Right renal pelvis (tissue), 4 donors: Measurements from ENCODE around the gene CPLX1. TPM values are rescaled to one million over a fixed set of nuclear protein-coding genes. Genes with fewer than 3 reads are reported as not detected.
A peak's percentile ranks its signal among the peaks of the same experiment; 100 is the strongest.

Experiments used
- DNase-seq, 4 donors: peaks; one replicate each; pipeline ENCODE4 v3.0.0-alpha.2; 2013; ENCODE audit warnings: low read depth in 4 of 4, low spot score in 3 of 4, missing footprints in 1 of 4
- polyA plus RNA-seq, 4 donors: library from polyadenylated mRNA; unstranded; fragments of 120-200 nt; gene quantifications; one replicate each; pipeline ENCODE4 v1.2.1, GENCODE V29; 2013; ENCODE audit not compliant: insufficient read length in 4 of 4

Gene CPLX1
- polyA plus RNA-seq, 4 donors, result 1.4 to 3.3 (median 1.9) TPM

DNA sequence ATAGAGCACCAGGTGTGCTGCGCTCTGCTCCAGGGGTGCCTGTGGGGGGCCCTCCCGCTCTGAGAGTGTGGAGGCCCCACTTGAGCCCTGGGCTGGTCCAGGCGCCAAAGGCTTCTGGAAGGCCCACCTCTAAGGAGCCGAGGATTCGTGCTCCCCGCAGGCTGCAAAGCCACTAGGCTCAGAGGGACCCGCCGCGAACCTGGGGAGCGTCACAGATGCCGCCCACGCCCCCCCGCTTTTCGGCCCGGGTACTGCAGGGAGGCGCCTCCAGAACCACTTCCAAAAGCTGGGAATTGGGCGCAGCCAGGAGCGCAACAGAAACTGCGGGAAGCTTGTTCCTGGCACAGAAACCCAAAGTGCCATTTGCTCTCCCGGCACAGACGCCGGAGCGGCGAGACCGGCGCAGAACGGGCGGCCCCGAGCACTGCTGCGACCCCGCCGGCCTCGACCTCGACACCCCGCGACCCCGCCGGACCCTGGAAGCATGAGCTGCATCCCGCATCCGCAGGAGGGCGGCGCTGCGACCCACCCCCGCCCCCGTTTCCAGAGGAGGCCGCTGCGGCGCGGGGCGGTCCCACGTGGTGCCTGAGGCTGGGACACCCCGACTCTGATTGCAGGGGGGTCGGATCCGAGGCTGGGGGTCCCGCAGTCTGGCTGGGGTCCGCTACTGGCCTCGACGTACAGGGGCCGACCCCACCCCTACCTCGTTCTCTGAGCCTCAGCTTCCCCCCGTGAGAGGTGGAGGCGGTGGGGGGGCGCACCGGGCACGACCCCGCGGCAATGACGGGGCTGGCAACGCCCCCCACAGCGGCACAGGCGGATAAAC, 30.8 kb downstream of the CPLX1 start:
- DNase-seq, result no peak

DNA sequence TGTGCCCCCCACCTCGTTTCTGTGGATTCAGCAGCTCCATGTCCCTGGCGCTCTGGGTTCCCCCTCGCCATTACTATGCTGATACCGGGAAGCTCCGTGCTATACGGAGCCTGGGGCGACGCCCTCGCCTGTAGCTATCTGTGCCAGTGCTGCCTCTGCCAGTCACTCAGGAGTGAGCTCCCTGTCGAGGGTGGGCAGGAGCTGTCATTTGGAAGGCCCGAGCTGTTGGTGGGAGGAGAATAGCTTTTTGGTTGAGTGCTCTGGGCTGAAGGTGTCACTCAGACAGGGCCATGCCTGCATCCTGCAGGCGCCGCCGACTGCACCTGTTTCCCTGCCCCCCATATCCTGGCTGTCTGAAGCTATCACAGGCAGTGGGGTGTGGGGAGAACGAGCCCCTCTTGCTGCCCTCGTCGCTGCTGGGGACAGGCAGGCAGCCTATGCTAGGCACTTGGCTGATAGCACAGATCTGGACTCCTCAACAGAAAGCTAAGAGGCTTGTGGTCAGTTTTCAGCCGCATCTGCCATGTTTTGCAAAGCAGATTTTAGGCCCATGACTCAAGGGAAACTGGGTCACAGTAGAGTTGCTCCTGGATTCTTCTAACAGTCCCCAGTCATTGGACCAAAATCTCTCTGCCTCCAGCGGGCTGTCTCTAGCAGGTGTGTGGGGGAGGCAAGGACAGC, 31.8 kb downstream of the CPLX1 start:
- no peak for DNase-seq

DNA sequence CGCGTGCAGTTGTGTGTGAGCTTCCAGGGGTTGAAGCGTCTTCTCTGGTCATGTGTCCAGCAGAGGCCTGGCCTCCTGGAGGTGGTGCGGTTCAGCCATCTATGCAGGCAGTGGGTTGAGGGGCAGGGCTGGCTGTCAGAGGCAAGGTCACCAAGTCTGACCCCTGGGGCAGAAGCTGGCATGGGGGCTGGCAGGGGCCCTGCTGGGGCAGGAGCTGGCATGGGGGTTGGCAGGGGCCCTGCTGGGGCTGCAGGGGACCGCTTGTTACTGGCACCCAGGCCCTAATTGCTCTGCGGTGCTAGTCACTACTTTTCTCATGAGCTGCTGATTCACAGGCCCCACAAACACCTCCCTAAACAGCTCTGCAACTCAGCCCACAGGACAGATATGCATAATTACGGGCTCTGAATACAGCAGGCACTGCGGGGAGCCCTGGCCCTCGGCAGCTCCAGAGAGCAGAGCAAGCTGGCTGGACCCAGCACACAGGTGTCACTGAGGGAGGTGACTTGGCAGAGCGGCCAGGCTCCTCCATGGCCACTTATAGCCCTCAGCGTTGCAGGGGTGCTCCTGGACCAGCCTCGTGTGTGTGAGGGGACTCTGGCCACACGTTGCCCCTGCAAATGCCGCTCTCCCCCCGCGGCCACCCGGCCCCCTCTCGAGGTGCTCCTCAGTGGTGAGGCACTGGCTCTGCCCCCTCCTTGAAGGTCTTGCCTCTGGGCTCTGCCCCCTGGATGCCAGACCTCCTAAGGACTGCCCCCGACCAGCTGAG, 32.7 kb downstream of the CPLX1 start:
- no peak for DNase-seq

DNA sequence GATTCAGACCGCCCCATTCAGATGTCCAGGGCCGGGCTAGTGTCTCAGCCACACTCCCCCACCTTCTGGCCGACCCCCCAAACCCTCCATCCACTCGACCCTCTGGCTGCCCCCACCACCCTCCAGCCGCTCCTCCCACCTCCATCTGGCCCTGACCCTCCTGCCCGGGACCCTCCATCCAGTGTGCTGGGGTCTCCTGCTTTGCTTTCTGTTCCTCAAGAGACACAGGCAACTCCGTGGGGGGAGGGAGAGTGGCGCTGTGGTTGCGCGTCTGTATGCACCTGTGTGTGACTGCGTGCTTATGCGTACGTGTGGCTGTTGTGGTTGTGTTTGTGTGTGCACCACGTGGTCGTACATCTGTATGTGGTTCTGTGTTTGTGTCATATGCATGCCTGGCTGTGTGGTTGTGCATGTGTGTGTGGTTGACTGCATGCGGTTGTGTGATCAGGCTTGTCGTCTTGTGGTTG, 33.3 kb downstream of the CPLX1 start:
- no peak for DNase-seq

DNA sequence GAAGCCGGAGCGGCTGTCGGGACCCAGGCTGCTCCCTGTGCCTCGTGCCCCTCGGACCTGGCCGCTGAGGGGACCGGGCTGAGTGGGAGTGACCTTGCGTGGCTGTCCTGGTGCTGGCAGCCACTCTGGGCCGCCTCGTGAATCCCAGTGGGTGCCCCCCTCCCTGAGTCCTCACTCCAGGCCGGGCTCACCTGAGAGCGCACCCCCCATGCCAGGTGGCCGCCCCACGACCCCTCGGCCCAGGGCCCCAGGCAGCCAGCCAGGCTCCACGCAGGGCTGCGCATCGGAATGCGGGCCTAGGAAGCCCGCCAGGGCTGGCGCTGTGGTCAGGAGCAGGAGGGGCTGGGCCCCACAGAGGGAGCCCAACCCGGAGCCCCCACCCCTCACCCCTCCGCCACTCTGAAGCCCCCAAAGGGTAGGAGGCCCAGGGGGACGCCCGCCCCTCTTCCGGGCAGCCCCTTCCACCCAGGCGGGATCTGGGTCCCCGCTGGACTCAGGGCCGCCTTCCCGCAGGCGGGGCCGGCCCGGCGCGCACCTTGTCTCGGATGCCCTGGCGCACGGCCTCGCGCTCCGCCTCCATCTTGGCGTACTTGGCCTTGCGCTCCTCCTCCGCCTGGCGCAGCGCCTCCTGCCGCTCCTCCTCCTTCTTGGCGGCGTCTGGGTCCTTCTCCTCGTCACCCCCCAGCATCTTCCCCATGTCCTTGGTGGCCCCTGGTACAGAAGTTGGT, 33.9 kb downstream of the CPLX1 start:
- DNase-seq, result peak in 1 of 4 donors; percentile 28

DNA sequence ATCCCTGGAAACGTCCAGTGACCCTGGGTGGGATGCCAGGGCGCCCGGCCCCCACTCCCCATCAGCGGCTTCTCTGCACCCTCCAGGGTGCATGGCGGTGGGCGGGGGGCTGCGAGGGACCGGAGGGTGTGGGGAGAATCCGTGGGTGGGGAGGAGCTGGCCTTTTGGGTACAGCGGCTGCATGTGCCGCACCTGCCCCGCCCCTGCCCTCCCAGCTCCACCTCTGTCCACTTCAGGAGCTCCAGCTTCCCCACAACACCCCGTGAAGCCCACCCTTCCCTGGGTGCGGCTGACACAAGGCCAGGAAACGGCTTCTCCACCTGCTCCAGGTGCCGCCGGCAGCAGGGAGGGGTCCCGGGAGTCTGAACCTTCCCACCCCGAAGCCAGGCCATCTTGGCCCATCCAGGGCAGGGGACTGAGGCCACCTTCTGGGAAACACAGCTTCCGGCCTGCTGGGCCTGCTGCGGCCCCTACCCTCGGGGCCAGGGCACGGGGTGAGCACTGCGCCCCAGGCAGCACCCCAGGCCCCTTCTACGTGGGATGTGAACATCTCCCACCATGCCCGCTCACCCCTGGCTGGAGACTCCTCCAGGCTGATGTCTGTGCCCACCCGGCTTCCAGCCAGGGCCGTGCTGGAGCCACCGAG, 34.6 kb downstream of the CPLX1 start:
- no peak for DNase-seq

DNA sequence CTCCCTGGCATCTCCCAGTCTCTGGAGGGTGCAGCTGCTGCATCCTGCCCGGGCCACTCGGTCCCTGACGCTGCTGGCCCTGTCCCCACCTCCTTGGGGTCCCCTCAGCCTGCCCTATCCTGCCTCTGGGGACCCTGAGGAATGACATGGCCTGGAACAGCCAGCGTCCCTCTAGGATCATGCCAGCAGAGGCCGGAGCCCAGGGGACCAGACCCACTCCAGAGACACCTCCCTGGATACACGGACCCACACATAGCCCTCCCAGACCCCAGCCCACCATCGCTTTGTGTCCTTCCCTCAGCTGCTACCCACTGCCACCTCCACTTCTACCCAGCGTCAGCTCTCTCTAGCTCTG, 35.5 kb downstream of the CPLX1 start:
- no peak for DNase-seq

DNA sequence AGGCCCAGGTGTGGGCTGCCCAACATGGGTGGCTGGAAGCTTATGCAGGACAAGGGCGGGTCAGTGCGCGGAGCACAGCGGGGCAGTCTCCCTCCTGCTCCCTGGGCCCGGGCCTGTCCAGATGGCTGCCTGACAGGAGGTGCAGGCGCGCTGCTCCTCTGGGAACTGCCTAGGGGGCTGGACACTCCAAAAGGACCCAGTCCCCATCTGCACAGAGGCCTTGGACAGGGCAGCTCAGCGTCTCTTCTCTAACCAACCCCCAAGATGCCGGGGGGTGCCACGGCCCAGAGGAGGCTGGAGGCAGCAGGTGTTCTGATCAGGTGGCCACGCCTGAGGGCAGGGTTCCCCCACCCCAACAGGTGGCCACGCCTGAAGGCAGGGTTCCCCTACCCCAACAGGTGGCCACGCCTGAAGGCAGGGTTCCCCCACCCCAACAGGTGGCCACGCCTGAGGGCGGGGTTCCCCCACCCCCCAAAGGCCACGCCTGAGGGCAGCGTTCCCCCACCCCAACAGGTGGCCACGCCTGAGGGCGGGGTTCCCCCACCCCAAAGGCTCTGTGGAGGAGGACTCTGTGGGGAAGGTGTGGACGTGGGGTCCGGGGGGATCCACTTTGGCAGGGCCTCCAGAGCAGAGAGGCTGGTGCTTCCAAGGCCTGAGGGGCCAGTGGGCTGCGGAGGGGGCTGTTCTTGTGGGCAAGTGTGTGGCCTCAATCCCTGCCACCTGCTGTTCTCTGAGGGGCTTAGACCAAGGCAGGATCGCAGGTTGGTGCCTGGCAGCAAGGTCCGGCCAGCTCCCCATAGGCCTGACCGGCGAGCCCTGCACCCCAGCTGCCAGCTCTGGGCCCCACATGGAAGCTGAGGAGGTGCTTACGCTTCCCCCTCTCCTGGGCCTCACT, 36.1 kb downstream of the CPLX1 start:
- DNase-seq, result no peak

DNA sequence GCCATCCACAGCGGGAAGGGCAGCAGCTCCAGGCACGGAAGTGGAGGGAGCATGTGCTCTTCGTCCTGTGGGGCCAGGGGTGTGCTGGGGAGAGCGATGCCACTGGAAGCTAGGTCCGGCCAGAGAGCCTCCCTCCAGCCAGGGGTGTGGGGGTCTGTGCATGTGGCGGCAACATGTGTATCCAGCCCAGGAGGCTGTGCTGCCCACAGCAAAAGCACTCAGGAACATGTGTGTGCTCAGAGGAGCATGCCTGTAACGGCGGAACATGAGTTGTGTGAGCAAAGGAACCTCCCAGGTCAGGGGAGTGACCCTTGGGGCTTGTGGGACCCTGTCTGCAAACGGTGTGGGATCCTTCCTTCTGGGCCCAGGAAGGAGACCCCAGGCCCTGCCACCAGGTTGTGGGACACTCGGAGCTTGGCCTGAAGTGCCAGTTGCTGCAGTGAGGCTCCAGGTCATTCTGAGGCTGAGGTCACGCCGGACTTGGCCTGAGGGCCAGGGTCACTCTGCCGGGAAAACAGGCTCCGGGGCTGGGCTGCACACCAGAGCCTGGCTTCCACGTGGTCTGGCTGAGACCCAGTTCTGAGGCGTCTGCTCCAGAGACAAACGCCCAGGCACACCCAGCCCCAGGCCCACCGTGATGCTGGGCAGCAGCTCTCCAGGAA, 37.2 kb downstream of the CPLX1 start:
- DNase-seq, result no peak

DNA sequence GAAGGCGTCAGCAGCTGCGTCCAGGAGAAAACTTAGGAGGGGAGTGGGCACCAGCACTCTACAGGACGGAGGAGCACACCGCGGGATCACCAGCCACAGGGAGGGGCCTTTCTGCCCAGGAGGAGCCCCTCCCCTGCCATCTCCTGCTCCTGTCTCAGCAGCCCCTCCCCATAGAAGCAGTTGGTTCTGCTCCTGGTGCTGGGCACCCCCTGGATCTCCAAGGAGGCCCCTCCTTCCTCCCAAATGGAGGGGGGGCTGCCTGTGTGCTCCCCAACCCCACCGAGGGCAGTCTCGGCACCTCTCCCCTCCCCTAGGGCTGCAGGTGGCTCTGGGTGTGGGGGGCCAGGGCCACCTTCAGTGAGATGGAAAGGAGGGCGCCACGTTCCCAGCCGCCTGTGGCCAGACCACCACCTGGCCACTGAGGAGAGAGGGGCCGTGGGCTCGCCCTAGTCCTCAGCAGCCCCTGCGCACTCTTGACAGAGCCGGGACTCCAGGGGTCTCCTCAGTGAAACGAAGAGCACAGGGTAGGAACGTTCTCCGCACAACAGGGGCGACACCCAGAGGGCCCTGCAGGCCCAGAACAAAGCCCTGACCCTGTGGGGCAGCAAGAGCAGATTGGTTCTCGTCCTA, 37.8 kb downstream of the CPLX1 start:
- DNase-seq, result no peak

DNA sequence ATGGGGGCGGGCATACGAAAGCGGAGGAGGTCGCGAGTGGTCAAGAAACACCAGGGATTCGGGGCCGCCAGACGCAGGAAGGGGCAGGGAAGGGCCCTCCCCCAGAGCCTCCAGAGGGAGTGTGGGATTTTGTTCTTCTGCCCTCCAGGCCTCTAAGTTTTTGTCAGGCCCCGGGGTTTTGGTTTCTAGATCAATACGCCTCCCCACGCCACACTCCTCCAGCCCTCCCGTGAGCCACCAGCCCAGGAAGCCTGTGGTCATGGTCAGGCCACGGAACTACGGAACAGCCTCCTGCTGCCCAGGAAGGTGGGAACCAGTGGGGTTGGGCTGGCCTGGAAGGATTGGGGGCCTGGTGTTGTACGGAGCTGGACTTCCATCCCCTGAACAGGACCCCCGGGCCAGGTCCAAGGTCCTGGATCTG, 38.4 kb downstream of the CPLX1 start:
- DNase-seq, result no peak

DNA sequence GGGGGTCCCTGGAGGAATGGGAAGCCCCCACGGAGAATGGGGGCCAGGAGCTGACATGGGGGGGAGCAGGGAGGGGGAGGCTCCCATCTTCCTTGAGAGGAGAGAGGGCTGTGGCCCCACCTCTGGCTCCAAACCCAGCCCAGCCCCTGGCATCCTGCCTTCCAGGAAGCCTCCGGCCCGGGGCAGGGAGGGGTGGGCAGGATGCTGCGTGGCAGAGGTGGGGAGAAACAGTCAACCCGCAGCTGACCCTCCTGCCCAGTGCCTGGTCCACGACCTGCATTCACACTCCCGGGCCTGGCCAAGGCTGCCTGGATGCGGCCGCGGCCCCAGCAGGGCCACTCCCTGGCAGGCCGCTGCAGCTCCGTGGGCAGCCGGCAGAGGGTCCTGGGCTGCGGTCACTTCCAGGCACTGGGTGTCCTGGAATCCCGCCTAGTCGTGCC, 39.0 kb downstream of the CPLX1 start:
- DNase-seq, result no peak

DNA sequence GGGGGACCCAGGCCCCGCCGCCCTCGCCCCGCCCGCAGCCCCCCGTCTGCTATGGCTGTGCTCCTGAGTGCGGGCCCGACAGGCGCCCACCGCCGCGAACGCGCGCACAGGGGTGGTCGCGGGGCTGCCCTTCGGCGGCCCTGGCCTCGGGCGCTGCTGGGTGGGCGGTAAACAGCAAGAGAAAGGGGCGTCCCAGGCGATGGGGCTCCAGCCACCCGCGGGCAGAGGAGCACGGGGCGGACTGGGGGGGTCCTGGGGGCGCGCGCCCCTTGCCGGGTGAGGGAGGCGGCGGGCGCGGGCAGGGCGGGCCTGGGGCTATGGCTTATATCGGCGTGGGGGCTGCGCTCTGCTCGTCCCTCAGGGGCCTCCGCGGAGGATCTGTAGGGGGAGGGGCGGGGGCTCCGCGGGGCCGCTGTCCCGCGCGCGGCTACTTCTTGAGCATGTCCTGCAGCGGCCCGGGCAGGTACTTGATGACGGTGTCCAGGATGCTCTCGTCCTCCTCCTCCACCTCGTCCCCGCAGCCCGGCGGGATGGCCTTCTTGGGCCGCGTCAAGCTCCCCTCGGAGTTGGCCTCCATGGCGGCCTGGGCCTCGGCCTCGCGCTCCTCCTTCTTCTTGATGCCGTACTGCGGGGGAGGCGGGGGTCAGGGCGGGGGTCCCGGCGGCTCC, 39.7 kb downstream of the CPLX1 start:
- no peak for DNase-seq

DNA sequence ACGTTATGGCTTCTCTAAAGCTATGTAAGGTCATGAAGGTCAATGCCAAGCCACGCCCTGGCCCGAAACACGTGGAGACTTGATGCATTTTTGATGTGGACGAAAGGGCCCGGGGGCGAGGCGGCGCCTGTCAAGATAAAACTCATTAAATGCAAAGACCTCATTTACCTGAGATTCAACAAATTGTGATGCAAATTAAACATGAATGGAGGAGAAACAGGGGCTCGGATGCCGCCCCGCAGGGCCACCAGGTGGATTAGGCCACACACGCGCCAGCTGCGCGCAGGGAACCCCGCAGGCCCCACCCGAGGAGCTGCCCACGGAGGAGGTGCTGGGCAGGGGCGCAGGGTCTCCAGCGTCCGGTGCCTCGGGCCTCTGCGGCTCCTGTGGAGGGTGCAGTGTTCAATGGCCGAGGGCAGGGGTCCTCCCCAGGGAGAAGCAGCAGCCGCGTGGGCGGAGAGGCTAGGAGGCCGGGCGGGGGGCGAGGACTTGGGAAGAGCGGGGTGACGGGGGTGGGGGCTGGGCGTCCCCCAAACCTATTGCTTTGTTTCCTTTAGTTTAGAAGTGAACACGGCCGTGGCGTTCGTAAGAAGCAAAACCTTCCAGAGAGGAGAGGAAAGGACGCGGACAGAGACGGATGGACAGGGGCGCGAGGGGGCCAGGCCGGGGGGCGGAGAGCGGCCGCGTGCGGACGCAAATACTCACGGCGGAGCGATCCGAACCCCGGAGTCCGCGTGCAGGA, 40.4 kb downstream of the CPLX1 start:
- DNase-seq, result no peak

DNA sequence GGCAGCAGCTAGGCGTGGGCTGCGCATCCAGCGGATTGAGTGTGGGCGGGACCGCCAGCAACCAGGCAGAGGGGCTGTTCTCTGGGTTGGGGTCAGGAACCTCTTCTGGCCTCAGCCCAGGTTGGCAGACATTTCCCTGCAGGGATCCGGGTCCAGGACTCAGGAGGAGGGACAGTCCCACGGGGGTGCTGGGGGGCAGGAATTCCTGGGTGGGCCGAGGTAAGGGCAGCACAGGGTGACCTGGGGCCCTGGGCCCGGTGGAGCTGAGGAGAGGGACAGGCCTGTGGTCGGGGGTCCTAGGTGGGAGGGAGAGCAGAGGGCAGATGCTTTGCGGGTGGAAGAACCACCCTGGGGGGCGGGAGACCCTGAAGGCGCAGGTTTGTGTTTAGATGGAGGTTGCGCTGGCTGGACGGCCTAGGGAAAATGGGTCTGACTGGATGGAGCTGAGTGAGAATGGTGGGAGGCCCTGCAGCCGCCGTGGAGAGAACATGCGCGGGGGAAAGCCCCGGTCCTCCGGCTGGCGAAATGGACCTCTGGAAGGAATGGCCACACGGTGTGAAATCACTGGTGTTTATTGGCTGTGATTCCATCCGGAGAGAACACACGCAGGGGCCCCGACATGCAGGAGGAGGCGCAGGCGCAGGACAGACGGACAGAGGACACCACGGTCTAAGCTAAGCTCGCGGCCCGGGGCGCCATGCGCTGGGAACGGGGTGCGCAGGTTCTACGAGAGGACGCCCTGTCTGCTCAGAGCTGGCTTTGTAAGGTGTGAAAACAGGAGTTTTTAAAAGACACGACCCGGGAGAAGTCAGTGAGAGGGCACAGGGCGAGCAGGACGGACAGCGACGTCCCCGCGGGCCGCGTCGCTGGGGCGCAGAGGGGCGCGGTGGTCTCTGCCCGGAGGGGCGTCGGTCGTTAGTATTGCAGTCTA, 41.3 kb downstream of the CPLX1 start:
- no peak for DNase-seq
